ENCODE results near the gene CKAP5.

The CKAP5 gene

GRCh38 chr11:46874586-46874985 is 28.5 kb upstream of the CKAP5 start:
- H3K4me3 ChIP-seq (ENCODE audit: low read length): no peak overlapping the region
- no peak for DNase-seq (ENCODE audit: low read depth)
- TF ChIP-seq, protein P1, sequence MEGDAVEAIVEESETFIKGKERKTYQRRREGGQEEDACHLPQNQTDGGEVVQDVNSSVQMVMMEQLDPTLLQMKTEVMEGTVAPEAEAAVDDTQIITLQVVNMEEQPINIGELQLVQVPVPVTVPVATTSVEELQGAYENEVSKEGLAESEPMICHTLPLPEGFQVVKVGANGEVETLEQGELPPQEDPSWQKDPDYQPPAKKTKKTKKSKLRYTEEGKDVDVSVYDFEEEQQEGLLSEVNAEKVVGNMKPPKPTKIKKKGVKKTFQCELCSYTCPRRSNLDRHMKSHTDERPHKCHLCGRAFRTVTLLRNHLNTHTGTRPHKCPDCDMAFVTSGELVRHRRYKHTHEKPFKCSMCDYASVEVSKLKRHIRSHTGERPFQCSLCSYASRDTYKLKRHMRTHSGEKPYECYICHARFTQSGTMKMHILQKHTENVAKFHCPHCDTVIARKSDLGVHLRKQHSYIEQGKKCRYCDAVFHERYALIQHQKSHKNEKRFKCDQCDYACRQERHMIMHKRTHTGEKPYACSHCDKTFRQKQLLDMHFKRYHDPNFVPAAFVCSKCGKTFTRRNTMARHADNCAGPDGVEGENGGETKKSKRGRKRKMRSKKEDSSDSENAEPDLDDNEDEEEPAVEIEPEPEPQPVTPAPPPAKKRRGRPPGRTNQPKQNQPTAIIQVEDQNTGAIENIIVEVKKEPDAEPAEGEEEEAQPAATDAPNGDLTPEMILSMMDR (conservative IDR thresholded peaks at IDR 0.05; ENCODE audit: low read depth, low read length): no peak

GRCh38 chr11:46868912-46869311 is 22.8 kb upstream of the CKAP5 start:
- DNase-seq (ENCODE audit: low read depth): no peak
- TF ChIP-seq, protein P1 (conservative IDR thresholded peaks at IDR 0.05; ENCODE audit: low read depth, low read length): no peak
- H3K4me3 ChIP-seq (ENCODE audit: low read length): no peak overlapping the region

GRCh38 chr11:46865340-46865739 is 19.3 kb upstream of the CKAP5 start:
- TF ChIP-seq, protein P1 (conservative IDR thresholded peaks at IDR 0.05; ENCODE audit: low read depth, low read length): no peak
- H3K4me3 ChIP-seq (ENCODE audit: low read length): no peak overlapping the region
- peak; percentile 43 for DNase-seq (ENCODE audit: low read depth)

GRCh38 chr11:46860218-46860617 is 14.1 kb upstream of the CKAP5 start:
- DNase-seq (ENCODE audit: low read depth): no peak
- TF ChIP-seq, protein P1 (conservative IDR thresholded peaks at IDR 0.05; ENCODE audit: low read depth, low read length): no peak
- no peak overlapping the region for H3K4me3 ChIP-seq (ENCODE audit: low read length)

GRCh38 chr11:46858920-46859546 is 13.0 kb upstream of the CKAP5 start:
- no peak for DNase-seq (ENCODE audit: low read depth)
- TF ChIP-seq, protein P1 (conservative IDR thresholded peaks at IDR 0.05; ENCODE audit: low read depth, low read length): no peak
- no peak overlapping the region for H3K4me3 ChIP-seq (ENCODE audit: low read length)

GRCh38 chr11:46857666-46858065 is 11.6 kb upstream of the CKAP5 start:
- no peak for DNase-seq (ENCODE audit: low read depth)
- no peak overlapping the region for H3K4me3 ChIP-seq (ENCODE audit: low read length)
- TF ChIP-seq, protein P1 (conservative IDR thresholded peaks at IDR 0.05; ENCODE audit: low read depth, low read length): no peak

DNA sequence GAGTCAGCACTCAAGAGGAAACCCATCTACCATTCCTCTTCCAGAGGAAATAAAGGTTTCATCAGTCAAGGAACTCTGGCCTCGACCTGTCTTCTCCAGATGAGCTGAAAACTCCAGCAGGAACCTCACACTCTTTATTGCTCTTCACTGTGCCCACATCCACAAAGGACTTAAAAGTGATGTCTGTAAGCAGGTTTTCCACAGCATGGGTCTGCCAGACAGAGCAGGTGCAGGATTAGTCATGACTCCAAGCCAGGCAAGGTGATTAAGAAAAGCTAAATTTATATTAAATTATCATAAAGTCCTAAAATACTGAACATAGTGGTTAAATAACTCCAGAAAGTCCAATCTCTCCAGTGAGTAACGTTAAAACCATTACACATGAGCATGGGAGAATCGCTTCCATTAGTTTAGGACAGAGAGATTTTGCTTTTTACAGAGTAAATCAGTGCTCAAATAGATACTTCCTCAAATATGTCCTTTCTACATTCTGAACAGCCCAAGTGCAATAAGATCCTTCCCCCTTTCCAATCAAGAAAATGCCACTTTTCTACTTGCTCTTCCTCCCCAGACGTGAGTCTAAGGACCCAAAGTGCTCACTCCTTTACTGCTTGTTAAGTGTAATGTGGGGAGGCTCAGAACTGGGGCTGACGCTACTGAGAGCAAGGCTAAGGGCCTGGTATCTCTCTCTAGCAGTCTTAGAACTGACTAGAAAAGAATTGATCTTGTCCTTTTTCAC is 10.7 kb upstream of the CKAP5 start:
- no peak overlapping the region for H3K4me3 ChIP-seq (ENCODE audit: low read length)
- no peak for DNase-seq (ENCODE audit: low read depth)
- TF ChIP-seq, protein P1 (conservative IDR thresholded peaks at IDR 0.05; ENCODE audit: low read depth, low read length): no peak

Measured in retinal pigment epithelial cell (primary cell).